Keratinocyte (primary cell): ENCODE results near the gene GARS1. TPM values are rescaled to one million over a fixed set of nuclear protein-coding genes. Genes with fewer than 3 reads are reported as not detected.

Experiments used
- DNase-seq: peaks from one replicate; pipeline ENCODE4 v3.0.0-alpha.2; 2011; ENCODE audit warnings: low read depth, missing footprints, low spot score
- FAIRE-seq: peaks from 2 replicates; lab custom pipeline; 2011; peaks lifted over from hg19 to GRCh38; lab: Jason Lieb, UNC
- H2AFZ ChIP-seq: 2 replicates; pipeline ENCODE4 v1.6.0; 2012; ENCODE audit warnings: low read length, control low read depth, inconsistent platforms; ENCODE audit not compliant: control insufficient read depth
- H3K27ac ChIP-seq: 2 replicates; pipeline ENCODE4 v1.5.1; 2011; ENCODE audit warnings: low read length; ENCODE audit not compliant: control insufficient read depth, insufficient read depth
- H3K27me3 ChIP-seq: 3 replicates; pipeline ENCODE4 v1.6.0; 2011; ENCODE audit warnings: low read length; ENCODE audit not compliant: control insufficient read depth, insufficient read depth; ENCODE audit errors: extremely low read depth
- H3K36me3 ChIP-seq, 2 experiments: 2 replicates in 1 of 2; 3 replicates in 1 of 2; pipeline ENCODE4 v1.5.1; 2011; ENCODE audit warnings: low read length in 2 of 2, mild to moderate bottlenecking in 1 of 2; ENCODE audit not compliant: control insufficient read depth in 2 of 2, insufficient read depth in 2 of 2; ENCODE audit errors: extremely low read depth in 1 of 2
- H3K4me1 ChIP-seq: 3 replicates; pipeline ENCODE4 v1.5.1; 2011; ENCODE audit warnings: low read length; ENCODE audit not compliant: control insufficient read depth, insufficient read depth; ENCODE audit errors: extremely low read depth
- H3K4me2 ChIP-seq: 3 replicates; pipeline ENCODE4 v1.6.0; 2011; ENCODE audit warnings: low read depth, low read length; ENCODE audit not compliant: control insufficient read depth, insufficient read depth; ENCODE audit errors: extremely low read depth
- H3K4me3 ChIP-seq, 3 experiments: fragments of 200-600 bp in 1 of 3; sonication (generic) in 1 of 3; 2 replicates in 2 of 3; 3 replicates in 1 of 3; pipeline ENCODE4 v1.5.1; 2011 to 2016; ENCODE audit warnings: low read length in 3 of 3, mild to moderate bottlenecking in 3 of 3, control low read depth in 2 of 3, inconsistent platforms in 1 of 3, low read depth in 1 of 3, mixed read lengths in 1 of 3, mixed run types in 1 of 3, moderate library complexity in 1 of 3; ENCODE audit not compliant: control insufficient read depth in 2 of 3, insufficient read depth in 2 of 3; ENCODE audit errors: extremely low read depth in 1 of 3
- H3K79me2 ChIP-seq: 2 replicates; pipeline ENCODE4 v1.6.0; 2012; ENCODE audit warnings: low read length; ENCODE audit not compliant: control insufficient read depth, insufficient read depth
- H3K9ac ChIP-seq: 3 replicates; pipeline ENCODE4 v1.6.0; 2011; ENCODE audit warnings: low read length; ENCODE audit not compliant: control insufficient read depth, insufficient read depth; ENCODE audit errors: extremely low read depth
- H3K9me1 ChIP-seq: 3 replicates; pipeline ENCODE4 v1.6.0; 2011; ENCODE audit warnings: low read length; ENCODE audit not compliant: control insufficient read depth, insufficient read depth; ENCODE audit errors: extremely low read depth
- H3K9me3 ChIP-seq: 2 replicates; pipeline ENCODE4 v1.5.1; 2012; ENCODE audit warnings: low read depth, low read length; ENCODE audit not compliant: control insufficient read depth
- H4K20me1 ChIP-seq: 3 replicates; pipeline ENCODE4 v1.6.0; 2011; ENCODE audit warnings: low read length; ENCODE audit not compliant: control insufficient read depth, insufficient read depth; ENCODE audit errors: extremely low read depth
- CTCF ChIP-seq, 3 experiments: IDR thresholded peaks in 1 of 3; conservative IDR thresholded peaks in 1 of 3; optimal IDR thresholded peaks in 1 of 3; 2 replicates in 2 of 3; 3 replicates in 1 of 3; pipeline versions ENCODE3 to v1.5.1; 2011; ENCODE audit warnings: low read length in 3 of 3, mild to moderate bottlenecking in 3 of 3, moderate library complexity in 2 of 3, control low read depth in 1 of 3, inconsistent platforms in 1 of 3; ENCODE audit not compliant: insufficient read depth in 2 of 3; ENCODE audit errors: extremely low read depth in 1 of 3
- EZH2 ChIP-seq: IDR thresholded peaks from one replicate; pipeline ENCODE4 v1.6.1; 2012; ENCODE audit warnings: inconsistent platforms, mild to moderate bottlenecking, low read length, moderate library complexity
- dilution Hi-C: fragments of 300-500 bp; cut with MboI; formaldehyde crosslinking; loops from one replicate; pipeline ENCODE4 v1.7.0; 2020; ENCODE audit warnings: low sequenced_read_pairs; ENCODE audit not compliant: extremely low pct_ligation_motif_present
- polyA plus RNA-seq, 5 experiments: library from polyadenylated mRNA; depleted of rRNA in 3 of 5; stranded (reverse) in 3 of 5; stranded (forward) in 1 of 5; unstranded in 1 of 5; fragments of >200 nt; gene quantifications; 1 replicate in 1 of 5; 2 replicates in 3 of 5; 3 replicates in 1 of 5; pipeline versions ENCODE4 v1.2.1 to v1.2.3, GENCODE V29; 2011 to 2012; ENCODE audit warnings: missing spikeins in 2 of 5, low read depth in 1 of 5, low replicate concordance in 1 of 5

Gene GARS1
- polyA plus RNA-seq, 1 donor (not counting 4 experiments of a cell fraction or from before 2014, with no cell fraction given) = 411 TPM

DNA sequence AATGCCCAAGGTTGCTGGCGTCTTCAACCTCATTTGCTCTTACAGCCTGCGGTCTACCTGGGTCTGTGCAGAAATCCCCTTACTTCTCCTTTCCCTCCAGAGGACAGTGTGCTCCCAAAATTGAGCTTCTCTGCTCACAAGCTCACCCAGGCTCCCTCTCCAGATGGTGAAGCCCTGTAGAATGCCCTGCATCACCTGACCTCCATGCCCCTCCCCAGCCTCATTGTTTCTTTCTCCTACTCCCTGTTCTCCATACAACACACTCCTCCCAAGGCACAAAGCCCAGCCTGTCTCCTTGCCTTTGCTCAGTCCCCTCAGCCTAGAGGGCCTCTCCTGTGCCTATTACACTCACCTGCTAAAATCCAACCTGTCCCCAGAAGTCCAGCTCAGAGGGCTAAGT is 84.1 kb downstream of the GARS1 start:
- dilution Hi-C loops = no loop called here
- Histone ChIP-seq H3K9ac (no peak overlapping the region), H3K9me1 (no peaks in the 10 kb centered on the region), H3K9me3 (no peaks in the 10 kb centered on the region), H3K36me3 (no peaks in the 10 kb centered on the region), H4K20me1 (no peaks in the 10 kb centered on the region), H3K4me1 (no peaks in the 10 kb centered on the region), H3K27me3 (peaks cover 65% of the 10 kb centered on the region), H3K4me3 (no peak overlapping the region), H3K79me2 (no peaks in the 10 kb centered on the region), H3K27ac (no peak overlapping the region), H2AFZ (no peak overlapping the region), H3K4me2 (no peak overlapping the region)
- FAIRE-seq (no peak), DNase-seq (no peak)
- TF ChIP-seq CTCF (optimal IDR thresholded peaks at IDR 0.05 in 1 of 3, IDR thresholded peaks at IDR 0.05 in 1 of 3, conservative IDR thresholded peaks at IDR 0.05 in 1 of 3; ENCODE audit: extremely low read depth in 1 of 3, insufficient read depth in 2 of 3, low read length in 3 of 3) (no peak), EZH2 (no peak)

- no peaks in the 10 kb centered on the region for H3K9me1 ChIP-seq
- H3K4me1 ChIP-seq = no peaks in the 10 kb centered on the region
- H3K27me3 ChIP-seq = peaks cover 74% of the 10 kb centered on the region
- dilution Hi-C loops = no loop called here
- H4K20me1 ChIP-seq = peaks cover 2% of the 10 kb centered on the region
- no peak overlapping the region for H3K4me2 ChIP-seq
- no peaks in the 10 kb centered on the region for H3K9me3 ChIP-seq
- no peak overlapping the region for H2AFZ ChIP-seq
- FAIRE-seq (no peak), DNase-seq (no peak)
- no peak overlapping the region for H3K4me3 ChIP-seq
- H3K36me3 ChIP-seq = no peaks in the 10 kb centered on the region
- H3K79me2 ChIP-seq = no peaks in the 10 kb centered on the region
- TF ChIP-seq CTCF (optimal IDR thresholded peaks at IDR 0.05 in 1 of 3, IDR thresholded peaks at IDR 0.05 in 1 of 3, conservative IDR thresholded peaks at IDR 0.05 in 1 of 3; ENCODE audit: extremely low read depth in 1 of 3, insufficient read depth in 2 of 3, low read length in 3 of 3) (no peak), EZH2 (no peak)
- H3K27ac ChIP-seq = no peak overlapping the region
- no peak overlapping the region for H3K9ac ChIP-seq
These were observed 85.0 kb downstream of the GARS1 start for GRCh38 chr7:30679664-30680063.
